BJ (cell line): ENCODE measurements around the gene RORC. TPM values are rescaled to one million over a fixed set of nuclear protein-coding genes. Genes with fewer than 3 reads are reported as not detected.

Source experiments
- CTCF ChIA-PET: fragments of 350-600 bp; formaldehyde crosslinking; extraction: SDS; loops from one replicate; lab custom pipeline; 2021; ENCODE audit warnings: antibody characterized with exemption, inconsistent platforms; lab: Yijun Ruan, JAX
- POLR2A ChIA-PET: fragments of 300-600 bp; sonication (Branson Sonifier 250); formaldehyde crosslinking; extraction: SDS; loops from one replicate; lab custom pipeline; 2021; ENCODE audit warnings: antibody characterized with exemption; lab: Charles Lee
- DNase-seq: peaks from one replicate; pipeline ENCODE4 v3.0.0-alpha.2; 2011; ENCODE audit warnings: low read depth
- H3K27me3 ChIP-seq: 2 replicates; pipeline ENCODE4 v1.6.0; 2011; ENCODE audit warnings: low read length; ENCODE audit not compliant: control insufficient read depth, insufficient read depth
- H3K36me3 ChIP-seq: 2 replicates; pipeline ENCODE4 v1.5.1; 2011; ENCODE audit warnings: low read length; ENCODE audit not compliant: control insufficient read depth, insufficient read depth
- H3K4me3 ChIP-seq: 2 replicates; pipeline ENCODE4 v1.5.1; 2011; ENCODE audit warnings: low read depth, mild to moderate bottlenecking, control low read depth, low read length
- polyA plus RNA-seq: library from polyadenylated mRNA; depleted of rRNA; stranded (reverse); fragments of >200 nt; gene quantifications from 2 replicates; pipeline ENCODE4 v1.2.3, GENCODE V29; 2011
- TF ChIP-seq, protein P1 (sequence below): IDR thresholded peaks from 2 replicates; pipeline ENCODE4 v1.5.1; 2011; ENCODE audit warnings: low read depth, mild to moderate bottlenecking, control low read depth, inconsistent platforms, low read length, moderate library complexity; ENCODE audit not compliant: insufficient read depth

Gene RORC
- polyA plus RNA-seq, 1 experiment, result not detected

DNA sequence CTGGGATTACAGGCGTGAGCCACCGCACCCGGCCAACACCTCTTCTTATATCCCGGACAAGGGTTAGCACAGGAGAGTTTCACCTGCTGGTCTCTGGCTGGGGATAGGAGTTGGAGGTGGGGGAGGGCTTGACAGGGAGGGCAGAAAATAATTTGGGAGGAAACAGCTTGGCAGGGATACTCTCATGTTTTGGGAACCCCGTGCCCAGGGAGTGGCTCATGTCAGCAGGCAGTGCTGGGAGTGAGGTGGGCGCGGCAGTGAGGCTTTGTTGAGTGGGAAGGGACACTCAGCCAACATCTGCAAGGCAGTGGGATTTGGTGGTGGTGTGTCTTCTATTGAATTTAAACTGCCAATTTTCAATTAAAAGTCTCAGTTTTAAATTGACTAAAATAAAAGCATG lies 23.1 kb upstream of the RORC start:
- DNase-seq, result no peak
- ChIA-PET POLR2A (no interaction called here), CTCF (no interaction called here)
- Histone ChIP-seq H3K4me3 (no peak overlapping the region), H3K27me3 (peaks cover 14% of the 10 kb centered on the region), H3K36me3 (no peaks in the 10 kb centered on the region)
- TF ChIP-seq, protein P1, sequence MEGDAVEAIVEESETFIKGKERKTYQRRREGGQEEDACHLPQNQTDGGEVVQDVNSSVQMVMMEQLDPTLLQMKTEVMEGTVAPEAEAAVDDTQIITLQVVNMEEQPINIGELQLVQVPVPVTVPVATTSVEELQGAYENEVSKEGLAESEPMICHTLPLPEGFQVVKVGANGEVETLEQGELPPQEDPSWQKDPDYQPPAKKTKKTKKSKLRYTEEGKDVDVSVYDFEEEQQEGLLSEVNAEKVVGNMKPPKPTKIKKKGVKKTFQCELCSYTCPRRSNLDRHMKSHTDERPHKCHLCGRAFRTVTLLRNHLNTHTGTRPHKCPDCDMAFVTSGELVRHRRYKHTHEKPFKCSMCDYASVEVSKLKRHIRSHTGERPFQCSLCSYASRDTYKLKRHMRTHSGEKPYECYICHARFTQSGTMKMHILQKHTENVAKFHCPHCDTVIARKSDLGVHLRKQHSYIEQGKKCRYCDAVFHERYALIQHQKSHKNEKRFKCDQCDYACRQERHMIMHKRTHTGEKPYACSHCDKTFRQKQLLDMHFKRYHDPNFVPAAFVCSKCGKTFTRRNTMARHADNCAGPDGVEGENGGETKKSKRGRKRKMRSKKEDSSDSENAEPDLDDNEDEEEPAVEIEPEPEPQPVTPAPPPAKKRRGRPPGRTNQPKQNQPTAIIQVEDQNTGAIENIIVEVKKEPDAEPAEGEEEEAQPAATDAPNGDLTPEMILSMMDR, result no peak

DNA sequence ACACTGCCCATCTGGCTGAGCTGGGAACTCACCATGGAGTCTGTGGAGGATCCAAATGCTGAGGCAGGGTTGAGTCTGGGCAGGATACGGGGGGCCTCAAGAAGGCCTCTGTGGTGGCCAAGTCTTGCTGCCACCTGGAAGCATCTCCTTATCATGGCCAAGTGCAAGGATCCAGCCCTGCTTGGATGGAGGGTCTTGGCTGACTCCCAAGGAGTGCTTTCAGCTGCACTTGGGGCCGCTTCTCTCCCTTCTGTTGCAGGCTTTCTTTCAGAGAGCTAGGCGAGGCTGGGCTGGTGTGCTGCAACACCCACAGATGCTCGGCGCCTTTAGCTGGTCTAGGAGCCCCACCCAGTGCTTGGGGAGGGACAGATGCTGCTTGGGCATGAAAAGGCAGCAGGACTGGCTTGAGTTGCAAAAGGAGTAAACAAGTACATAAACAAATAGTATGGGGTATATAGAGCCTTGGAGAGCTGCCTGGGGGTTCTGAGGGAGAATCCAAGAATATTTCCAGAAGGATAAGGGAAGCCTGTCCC lies 21.9 kb upstream of the RORC start, which contains the start of gene THEM5:
Gene THEM5, minus strand, starts transcription at position 302 of the 533 bp plus-strand sequence. Its CDS starts 147 bp downstream, at position 155.
- TF ChIP-seq, protein P1, result no peak
- H3K27me3 ChIP-seq, result peaks cover 19% of the 10 kb centered on the region
- CTCF ChIA-PET, result no interaction called here
- H3K4me3 ChIP-seq, result no peak within 1 kb of the TSS
- DNase-seq, result no peak
- POLR2A ChIA-PET, result no interaction called here
- no peaks in the 10 kb centered on the region for H3K36me3 ChIP-seq

DNA sequence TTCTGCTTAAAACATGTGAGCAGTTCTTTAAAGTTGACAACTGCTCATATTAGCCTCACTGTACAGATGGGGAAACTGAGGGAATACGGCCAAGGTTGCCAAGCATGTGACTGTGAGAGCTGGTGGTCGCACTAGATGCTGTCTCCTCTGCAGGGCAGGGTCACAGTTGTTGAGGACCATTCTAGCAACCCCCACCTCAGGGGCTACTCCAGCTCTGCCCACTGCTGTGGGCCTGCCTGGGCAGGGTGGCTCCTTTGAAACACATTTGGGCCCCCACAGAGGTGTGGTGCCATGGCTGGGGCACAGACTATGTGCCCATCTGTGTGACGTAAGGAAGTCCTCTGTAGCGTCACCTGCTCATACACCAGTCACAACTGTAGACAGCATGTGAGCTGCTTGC lies 21.1 kb upstream of the RORC start:
- Histone ChIP-seq H3K4me3 (no peak overlapping the region), H3K36me3 (no peaks in the 10 kb centered on the region), H3K27me3 (peaks cover 20% of the 10 kb centered on the region)
- DNase-seq, result no peak
- CTCF ChIA-PET, result no interaction called here
- TF ChIP-seq, protein P1, result no peak
- POLR2A ChIA-PET, result no interaction called here

DNA sequence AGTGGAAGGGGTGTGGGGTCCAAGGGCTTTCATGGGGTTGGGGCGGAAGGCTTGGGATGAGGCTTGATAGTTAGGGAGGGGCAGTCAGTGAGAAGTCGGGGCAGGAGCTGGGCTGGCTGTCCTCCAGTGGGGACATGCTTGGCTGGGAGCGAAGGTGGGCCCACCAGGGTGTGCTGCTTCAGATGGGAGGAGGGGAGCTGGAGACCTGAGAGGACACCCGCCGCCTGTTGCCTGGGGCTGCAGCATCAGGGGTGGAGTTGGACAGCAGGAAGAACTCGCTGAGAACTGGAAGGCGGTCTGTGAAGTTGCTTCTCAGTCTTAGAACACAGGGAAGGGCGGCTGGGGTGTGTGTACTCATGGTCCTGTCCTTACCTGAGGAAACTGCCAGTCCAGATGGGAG lies 20.3 kb upstream of the RORC start:
- no peak overlapping the region for H3K4me3 ChIP-seq
- H3K36me3 ChIP-seq, result no peaks in the 10 kb centered on the region
- ChIA-PET CTCF (no interaction called here), POLR2A (no interaction called here)
- TF ChIP-seq, protein P1, result no peak
- no peak for DNase-seq
- H3K27me3 ChIP-seq, result peaks cover 20% of the 10 kb centered on the region

DNA sequence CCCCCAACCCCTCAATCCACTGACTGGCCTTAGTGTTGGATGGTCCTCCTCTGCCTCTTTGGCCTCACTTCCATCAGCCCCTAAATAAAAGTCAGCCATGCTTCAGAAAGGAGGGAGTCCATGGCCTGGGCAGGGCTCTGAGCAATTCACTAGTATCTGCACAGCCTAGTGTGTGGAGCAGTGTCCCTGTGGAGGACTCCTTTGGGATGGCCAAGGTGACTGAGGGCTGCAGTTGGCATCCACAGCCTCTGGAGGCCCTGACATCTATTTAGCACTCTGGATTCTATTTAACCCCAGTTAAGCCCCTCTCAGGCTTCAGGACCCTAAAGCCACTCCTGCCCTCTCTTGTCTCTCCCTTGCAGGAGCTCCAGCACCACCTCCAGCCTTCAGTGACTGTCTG lies 18.3 kb upstream of the RORC start:
- no peaks in the 10 kb centered on the region for H3K36me3 ChIP-seq
- H3K4me3 ChIP-seq, result no peak overlapping the region
- ChIA-PET POLR2A (no interaction called here), CTCF (interaction anchor here (1.1 kb wide), 1 partner anchor 10 kb away, joined by 3 read pairs; no protein-coding TSS in a partner anchor)
- DNase-seq, result no peak
- peaks cover 23% of the 10 kb centered on the region for H3K27me3 ChIP-seq
- TF ChIP-seq, protein P1, result no peak
